22Rv1 (cell line): ENCODE measurements around the gene GLCCI1.
A peak's percentile ranks its signal among the peaks of the same experiment; 100 is the strongest.
"Not testable (repeated sequence)": the region's sequence is repeated elsewhere in the genome, so short reads cannot be mapped to it uniquely, and the experiment has no call there.

Experiments
- H3K27ac ChIP-seq: fragments of 450-650 bp; 2 replicates; pipeline ENCODE4 v1.5.1; 2017
- CTCF ChIP-seq: fragments of 450-650 bp; IDR thresholded peaks from 2 replicates; pipeline ENCODE4 v1.5.1; 2017; ENCODE audit warnings: mild to moderate bottlenecking
- ZFX ChIP-seq: fragments of 450-650 bp; IDR thresholded peaks from 2 replicates; pipeline ENCODE4 v1.6.1; 2017; ENCODE audit warnings: antibody characterized with exemption, borderline replicate concordance

Gene GLCCI1

GRCh38 chr7:7988706-7989105 lies 20.1 kb downstream of the GLCCI1 start:
- no peak overlapping the region for H3K27ac ChIP-seq
- TF ChIP-seq ZFX: no peak
- TF ChIP-seq CTCF: no peak

GRCh38 chr7:7989133-7989532 lies 20.5 kb downstream of the GLCCI1 start:
- TF ChIP-seq CTCF (no peak), ZFX (no peak)
- no peak overlapping the region for H3K27ac ChIP-seq

GRCh38 chr7:7989616-7990440 lies 21.2 kb downstream of the GLCCI1 start:
- TF ChIP-seq ZFX (no peak), CTCF (no peak)
- no peak overlapping the region for H3K27ac ChIP-seq

GRCh38 chr7:7990441-7990761 lies 21.8 kb downstream of the GLCCI1 start:
- TF ChIP-seq ZFX: no peak
- TF ChIP-seq CTCF: no peak
- no peak overlapping the region for H3K27ac ChIP-seq

GRCh38 chr7:7992506-7992905 lies 23.9 kb downstream of the GLCCI1 start:
- H3K27ac ChIP-seq: no peak overlapping the region
- TF ChIP-seq CTCF (no peak), ZFX (no peak)

GRCh38 chr7:7995348-7995747 lies 26.8 kb downstream of the GLCCI1 start:
- H3K27ac ChIP-seq: not testable (repeated sequence)

- H3K27ac ChIP-seq: peak overlapping the region; percentile 50
Observed at GRCh38 chr7:7996568-7996967, 28.0 kb downstream of the GLCCI1 start.

More at GRCh38 chr7:7996568-7996967, 28.0 kb downstream of the GLCCI1 start:
- TF ChIP-seq ZFX (no peak), CTCF (no peak)
